GM20431 (cell line): ENCODE results near the gene PROCA1.

ENCODE experiments used
- in situ Hi-C: fragments of 300-500 bp; cut with MseI, MboI; formaldehyde crosslinking; loops from one replicate; pipeline ENCODE4 v1.15.0; 2020; ENCODE audit warnings: low sequenced_read_pairs; ENCODE audit not compliant: unreplicated experiment

PROCA1 gene, protein sequence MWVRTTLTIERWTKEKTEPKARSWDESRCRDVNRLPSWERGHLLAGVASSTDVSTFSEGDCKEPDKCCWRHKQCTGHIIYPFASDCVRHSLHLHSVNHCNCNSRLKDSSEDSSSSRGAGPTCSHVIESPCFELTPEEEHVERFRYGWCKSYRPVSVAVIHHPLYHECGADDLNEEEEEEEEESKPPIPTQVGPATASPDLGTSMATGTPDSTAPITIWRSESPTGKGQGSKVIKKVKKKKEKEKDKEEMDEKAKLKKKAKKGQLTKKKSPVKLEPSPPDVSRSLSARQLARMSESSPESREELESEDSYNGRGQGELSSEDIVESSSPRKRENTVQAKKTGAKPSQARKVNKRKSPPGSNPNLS

DNA sequence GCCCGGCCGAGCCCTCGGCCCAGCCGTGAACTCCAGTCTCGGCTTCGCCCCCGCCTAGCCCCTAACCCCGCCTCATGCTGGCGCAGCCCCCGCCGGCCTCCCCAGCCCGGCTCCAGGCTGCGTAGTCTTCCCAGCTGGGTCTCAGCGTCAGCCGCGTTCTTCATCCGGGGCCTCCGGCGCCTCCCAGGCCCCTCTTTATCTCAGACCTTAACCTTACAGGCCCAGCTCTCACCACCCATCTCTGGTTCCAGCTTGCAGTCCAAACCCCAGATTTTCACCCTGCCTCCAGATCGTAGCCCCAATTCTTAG, at the start of gene PROCA1:
PROCA1 (minus strand) TSS at position 166 of the 309 bp plus-strand sequence. CDS start 228 bp downstream, outside the sequence.
- in situ Hi-C loops: no loop called here

GRCh38 chr17:28760601-28761562, 49.2 kb upstream of the PROCA1 start:
- in situ Hi-C loops: no loop called here

DNA sequence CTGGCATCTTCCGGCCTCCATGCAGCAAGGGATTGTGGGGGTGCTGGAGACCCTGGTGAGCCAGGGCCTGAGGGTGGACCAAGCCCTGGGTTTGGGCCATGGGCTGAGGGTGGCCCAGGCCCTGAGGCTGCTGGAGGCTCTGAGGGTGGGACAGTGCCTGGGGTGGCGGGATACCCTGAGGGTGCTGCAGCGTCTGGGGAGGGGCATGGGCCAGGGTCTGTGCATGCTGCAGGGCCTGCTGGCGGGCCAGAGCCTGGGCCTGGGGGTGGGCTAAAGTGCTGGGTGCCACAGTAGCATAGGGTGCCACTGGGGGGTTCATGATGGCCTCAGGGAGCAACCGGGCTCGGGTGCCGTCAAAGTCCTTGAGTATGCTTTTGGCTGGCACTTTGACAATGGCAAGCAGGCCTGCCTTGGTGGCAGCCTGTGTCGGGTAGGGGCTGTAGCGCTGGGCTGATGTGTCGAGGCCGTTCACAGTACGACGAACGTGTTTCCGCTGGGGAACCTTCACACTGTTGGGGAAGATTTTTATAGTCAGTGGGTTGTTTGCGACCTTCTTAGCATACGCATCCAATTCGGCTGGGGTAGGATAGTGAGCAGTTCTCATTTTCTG, 47.7 kb upstream of the PROCA1 start:
- in situ Hi-C loops: no loop called here

- in situ Hi-C loops: no loop called here
These were observed 46.9 kb upstream of the PROCA1 start for GRCh38 chr17:28758411-28759121.

DNA sequence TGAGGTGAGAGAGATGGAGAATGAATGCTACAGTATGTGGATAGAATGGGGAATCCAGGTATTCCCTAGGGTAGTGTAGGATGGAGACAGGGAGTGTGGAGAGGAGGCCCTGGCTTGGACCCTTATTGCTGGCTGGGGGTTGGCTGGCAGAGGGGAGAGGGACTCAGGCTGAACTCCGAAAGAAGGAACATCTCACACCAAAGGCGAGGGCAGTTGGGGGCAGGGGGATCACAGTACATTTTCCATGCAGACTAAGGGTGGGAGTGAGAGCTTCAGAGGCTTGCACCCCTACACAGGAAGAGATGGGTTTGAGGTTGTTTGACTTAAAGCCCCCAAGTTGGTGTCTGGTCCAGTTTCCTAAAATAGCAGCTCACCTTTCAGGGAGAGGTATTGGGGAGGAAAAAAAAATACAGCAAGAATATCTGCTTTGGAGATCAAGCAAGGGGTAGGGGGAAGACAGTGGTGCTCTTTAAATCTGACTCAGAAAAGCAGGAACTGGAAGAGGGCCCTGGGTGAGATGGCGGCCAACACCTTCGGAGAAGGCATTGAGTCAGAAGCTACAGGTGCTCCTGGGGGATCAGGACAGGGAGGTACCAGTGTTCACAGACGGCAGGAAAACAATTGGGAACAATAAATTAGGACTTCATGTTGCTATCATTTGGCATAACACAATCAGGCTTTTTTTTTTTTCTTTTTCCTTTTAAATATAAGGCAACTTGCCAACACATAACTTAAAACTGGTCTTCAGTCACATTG, 44.5 kb upstream of the PROCA1 start:
- in situ Hi-C loops: no loop called here

- in situ Hi-C loops: no loop called here
These were observed 43.8 kb upstream of the PROCA1 start for GRCh38 chr17:28755486-28755885.

DNA sequence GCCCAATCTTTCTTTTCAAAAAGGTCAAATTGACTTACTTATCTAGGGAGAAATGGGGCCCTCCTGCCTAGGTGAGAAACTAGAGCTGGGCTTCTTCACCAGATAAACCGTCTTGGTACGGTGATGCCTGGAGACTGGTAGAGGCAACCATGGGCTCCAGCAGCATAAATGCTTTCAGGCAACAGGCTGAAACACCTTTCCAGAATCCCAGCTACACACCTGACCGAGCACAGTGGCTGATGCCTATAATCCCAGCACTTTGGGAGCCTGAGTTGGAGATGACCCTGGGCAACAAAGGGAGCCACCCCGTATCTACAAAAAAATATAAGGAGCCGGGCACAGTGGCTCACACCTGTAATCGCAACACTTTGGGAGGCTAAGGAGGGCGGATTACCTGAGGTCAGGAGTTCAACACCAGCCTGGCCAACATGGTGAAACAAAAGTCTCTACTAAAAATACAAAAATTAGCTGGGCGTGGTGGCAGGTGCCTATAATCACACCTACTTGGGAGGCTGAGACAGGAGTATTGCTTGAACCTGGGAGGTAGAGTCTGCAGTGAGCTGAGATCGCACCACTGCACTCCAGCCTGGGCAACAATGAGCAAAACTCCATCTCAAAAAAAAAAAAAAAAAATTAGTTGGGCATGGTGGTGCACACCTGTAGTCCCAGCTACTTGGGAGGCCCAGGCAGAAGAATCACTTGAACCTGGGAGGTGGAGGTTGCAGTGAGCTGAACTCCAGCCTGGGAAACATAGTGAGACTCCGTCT, 40.1 kb upstream of the PROCA1 start:
- in situ Hi-C loops: no loop called here

GRCh38 chr17:28750178-28751047, 38.7 kb upstream of the PROCA1 start:
- in situ Hi-C loops: no loop called here

- in situ Hi-C loops: no loop called here
These were observed 38.0 kb upstream of the PROCA1 start for GRCh38 chr17:28749516-28750177.

- in situ Hi-C loops: no loop called here
These were observed 37.3 kb upstream of the PROCA1 start for GRCh38 chr17:28748852-28749515.

DNA sequence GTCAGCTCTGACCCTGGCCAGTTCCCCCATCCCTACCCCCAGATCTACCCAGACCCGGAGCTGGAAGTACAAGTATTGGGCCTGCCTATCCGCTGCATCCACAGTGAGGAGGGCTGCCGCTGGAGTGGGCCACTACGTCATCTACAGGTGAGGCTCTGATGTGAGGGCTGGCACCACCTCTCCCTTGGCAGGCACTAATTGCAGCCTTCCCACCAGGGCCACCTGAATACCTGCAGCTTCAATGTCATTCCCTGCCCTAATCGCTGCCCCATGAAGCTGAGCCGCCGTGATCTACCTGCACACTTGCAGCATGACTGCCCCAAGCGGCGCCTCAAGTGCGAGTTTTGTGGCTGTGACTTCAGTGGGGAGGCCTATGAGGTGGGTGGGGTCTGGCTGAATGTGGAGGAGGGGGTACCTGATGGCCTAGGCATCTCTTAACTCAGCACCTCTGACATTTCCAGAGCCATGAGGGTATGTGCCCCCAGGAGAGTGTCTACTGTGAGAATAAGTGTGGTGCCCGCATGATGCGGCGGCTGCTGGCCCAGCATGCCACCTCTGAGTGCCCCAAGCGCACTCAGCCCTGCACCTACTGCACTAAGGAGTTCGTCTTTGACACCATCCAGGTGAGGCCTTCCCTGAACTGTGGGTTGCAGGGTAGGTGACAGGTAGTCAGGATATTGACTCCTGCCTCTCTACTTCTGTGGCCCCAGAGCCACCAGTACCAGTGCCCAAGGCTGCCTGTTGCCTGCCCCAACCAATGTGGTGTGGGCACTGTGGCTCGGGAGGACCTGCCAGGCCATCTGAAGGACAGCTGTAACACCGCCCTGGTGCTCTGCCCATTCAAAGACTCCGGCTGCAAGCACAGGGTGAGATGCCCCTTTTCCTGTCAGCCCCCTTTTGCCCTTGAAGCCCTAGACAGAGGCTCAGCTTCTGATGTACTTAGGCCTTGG, 36.4 kb upstream of the PROCA1 start:
- in situ Hi-C loops: no loop called here

DNA sequence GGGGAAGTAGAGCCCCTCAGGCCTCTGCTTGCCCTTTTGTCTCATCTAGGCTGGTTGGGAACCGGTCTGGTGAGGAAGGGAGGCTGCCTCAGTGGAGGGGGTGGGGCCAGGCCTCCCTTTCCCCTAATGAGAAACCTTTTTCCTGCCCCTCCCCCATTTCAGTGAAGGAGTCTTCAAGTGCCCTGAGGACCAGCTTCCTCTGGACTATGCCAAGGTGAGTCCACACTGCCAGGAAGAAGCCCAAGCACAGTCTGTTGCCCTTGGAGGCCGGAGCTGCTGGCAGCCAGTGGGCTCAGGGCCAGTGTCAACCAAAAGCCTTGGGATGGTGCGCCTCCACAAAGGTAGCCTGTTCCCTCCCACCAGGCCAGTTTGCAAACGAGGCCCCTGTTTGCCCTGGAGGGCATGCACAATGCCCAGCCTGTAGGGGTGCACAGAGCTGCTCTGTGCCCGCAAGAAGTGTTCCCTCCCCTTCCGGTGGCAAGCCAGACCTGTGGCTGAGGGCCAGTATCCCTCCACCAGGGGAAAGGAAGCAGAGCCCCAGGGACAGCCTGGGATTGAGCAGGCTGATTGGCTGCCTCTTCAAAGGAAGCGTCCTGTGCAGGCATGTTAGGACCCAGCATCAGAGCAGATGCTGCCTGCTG, 35.5 kb upstream of the PROCA1 start:
- in situ Hi-C loops: no loop called here

DNA sequence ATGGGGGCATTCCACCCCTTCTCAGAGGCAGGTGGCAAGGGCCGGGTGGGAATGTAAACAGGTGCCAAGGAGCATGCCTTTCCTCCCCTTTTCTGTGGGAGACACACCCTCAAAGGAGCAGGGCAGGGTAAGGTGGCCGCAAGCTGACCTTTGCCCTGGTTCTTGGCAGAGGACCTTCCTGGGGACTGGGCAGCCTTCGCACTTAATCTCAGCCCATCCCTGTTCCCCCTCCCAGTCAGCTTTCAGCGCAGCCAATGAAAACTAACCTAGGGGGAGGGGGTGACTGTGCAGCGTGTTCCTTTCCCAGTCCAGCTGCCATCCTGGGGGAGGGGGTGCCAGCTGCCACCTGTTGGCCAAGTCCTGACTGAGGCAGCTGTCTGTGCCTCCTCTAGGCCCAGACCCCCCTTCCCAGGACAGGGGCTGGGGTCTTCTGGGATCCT, 34.9 kb upstream of the PROCA1 start:
- in situ Hi-C loops: no loop called here

DNA sequence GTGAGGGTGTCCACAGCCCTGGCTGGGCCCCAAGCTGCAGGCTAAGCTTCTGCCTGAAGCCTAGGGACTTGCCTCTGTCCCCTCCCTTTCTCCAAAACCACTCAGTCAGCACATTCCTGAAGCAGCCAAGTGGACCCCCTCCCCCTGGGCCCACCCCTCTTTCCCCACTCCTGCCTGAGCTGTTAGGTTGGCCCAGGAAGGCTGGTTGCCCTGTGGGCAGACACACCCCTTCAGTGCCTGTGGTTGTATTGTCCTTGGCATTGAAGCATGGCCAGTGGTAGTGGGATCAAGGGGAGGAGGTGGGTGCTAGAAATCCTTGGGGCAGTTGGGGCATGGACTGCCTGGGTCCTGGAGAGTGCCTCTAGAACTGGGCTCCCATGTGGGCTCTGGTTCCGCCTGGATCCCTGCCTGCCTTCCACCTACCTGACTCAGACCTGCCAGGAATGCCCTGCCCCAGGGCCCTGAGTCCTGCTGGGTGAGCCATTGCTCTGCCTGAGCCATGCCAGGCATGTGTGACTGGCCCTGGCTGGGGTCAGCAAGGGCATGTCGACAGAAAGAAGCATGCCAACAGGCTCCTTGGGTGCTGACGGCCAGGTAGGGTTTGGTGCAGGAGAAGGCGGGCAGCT, 34.2 kb upstream of the PROCA1 start:
- in situ Hi-C loops: no loop called here
